DOHH2 (cell line): Measurements from ENCODE around the gene FAM89B.

Source experiments
- CTCF ChIP-seq: fragments of 200-600 bp; sonication (generic); IDR thresholded peaks from one replicate; pipeline ENCODE4 v1.5.1; 2014; ENCODE audit warnings: antibody characterized with exemption, mild to moderate bottlenecking, low read depth, low read length; ENCODE audit not compliant: poor library complexity, severe bottlenecking
- EZH2phosphoT487 ChIP-seq: fragments of 200-600 bp; sonication (generic); IDR thresholded peaks from 2 replicates; pipeline ENCODE4 v1.6.1; 2017; ENCODE audit warnings: borderline replicate concordance, mild to moderate bottlenecking, antibody characterized with exemption, low read length, moderate library complexity, mixed read lengths

- TF ChIP-seq CTCF (no peak), EZH2phosphoT487 (no peak)
These were observed 4.0 kb downstream of the FAM89B start for GRCh38 chr11:65576232-65576866.
